Mucosa of gallbladder (tissue), 1 donor: Measurements from ENCODE around the gene HOXA10. TPM values are rescaled to one million over a fixed set of nuclear protein-coding genes. Genes with fewer than 3 reads are reported as not detected.

Experiments used
- DNase-seq: peaks from one replicate; pipeline ENCODE4 v3.0.0-alpha.2; 2020; ENCODE audit warnings: low spot score
- total RNA-seq: library from RNA; stranded (reverse); gene quantifications from one replicate; pipeline ENCODE4 v1.2.1, GENCODE V29; 2021
- donor health status: DM: no; HTN: no; CAD: no.

Gene HOXA10
- total RNA-seq, 1 donor from 2014 or later: 0.12 TPM

GRCh38 chr7:27146491-27147198 lies 27.5 kb downstream of the HOXA10 start:
- no peak for DNase-seq

- DNase-seq: no peak
Measured at GRCh38 chr7:27145914-27146412, 28.2 kb downstream of the HOXA10 start.

- no peak for DNase-seq
Measured at GRCh38 chr7:27145165-27145913, 28.8 kb downstream of the HOXA10 start.

GRCh38 chr7:27144781-27145164 lies 29.3 kb downstream of the HOXA10 start:
- DNase-seq: no peak

- no peak for DNase-seq
Measured at GRCh38 chr7:27143950-27144780, 30.0 kb downstream of the HOXA10 start.

- DNase-seq: no peak
Measured at GRCh38 chr7:27143023-27143949, 30.8 kb downstream of the HOXA10 start, which contains the start of gene HOXA5. TSS of gene HOXA5 (minus strand) at chr7:27143681. CDS start at chr7:27143607, 74 bp downstream.

- no peak for DNase-seq
Measured at GRCh38 chr7:27142580-27143022, 31.5 kb downstream of the HOXA10 start.

GRCh38 chr7:27141923-27142579 lies 32.1 kb downstream of the HOXA10 start:
- DNase-seq: no peak

- no peak for DNase-seq
Measured at GRCh38 chr7:27141137-27141922, 32.8 kb downstream of the HOXA10 start.

- no peak for DNase-seq
Measured at GRCh38 chr7:27140126-27140857, 33.8 kb downstream of the HOXA10 start.

GRCh38 chr7:27139334-27140125 lies 34.6 kb downstream of the HOXA10 start:
- no peak for DNase-seq

- DNase-seq: no peak
Measured at GRCh38 chr7:27138985-27139333, 35.2 kb downstream of the HOXA10 start.

- DNase-seq: no peak
Measured at GRCh38 chr7:27138472-27138871, 35.6 kb downstream of the HOXA10 start.

GRCh38 chr7:27137640-27138315 lies 36.3 kb downstream of the HOXA10 start:
- no peak for DNase-seq

GRCh38 chr7:27134392-27134791 lies 39.7 kb downstream of the HOXA10 start:
- DNase-seq: no peak

- DNase-seq: no peak
Measured at GRCh38 chr7:27133409-27134231, 40.5 kb downstream of the HOXA10 start.

- DNase-seq: no peak
Measured at GRCh38 chr7:27132978-27133377, 41.1 kb downstream of the HOXA10 start.
